Body of pancreas (tissue), 4 donors: ENCODE results near the gene ZFP3. TPM values are rescaled to one million over a fixed set of nuclear protein-coding genes. Genes with fewer than 3 reads are reported as not detected.
A peak's percentile ranks its signal among the peaks of the same experiment; 100 is the strongest.
"Not testable (repeated sequence)": the region's sequence is repeated elsewhere in the genome, so short reads cannot be mapped to it uniquely, and the experiment has no call there.

Experiments used
- ATAC-seq: fragments of 150-250 bp; one replicate; pipeline ENCODE4 v1.9.1; 2016
- DNase-seq, 4 donors: peaks; one replicate each; pipeline ENCODE4 v3.0.0-alpha.2; 2019
- H3K27ac ChIP-seq, 4 donors: fragments of 200-600 bp; sonication (generic); 1 replicate in 3 of 4; 2 replicates in 1 of 4; pipeline versions ENCODE4 v1.5.1 to v1.6.1; 2016 to 2019; ENCODE audit warnings: mild to moderate bottlenecking in 1 of 4, mixed read lengths in 1 of 4, moderate library complexity in 1 of 4
- H3K27me3 ChIP-seq, 2 donors: fragments of 200-600 bp; sonication (generic); one replicate each; pipeline ENCODE4 v1.6.0; 2016; ENCODE audit warnings: mild to moderate bottlenecking in 1 of 2
- H3K36me3 ChIP-seq, 2 donors: fragments of 200-600 bp; sonication (generic); replicated peaks in 1 of 2; 2 replicates each; pipeline ENCODE4 v1.5.1; 2016; ENCODE audit warnings: low read depth in 2 of 2; ENCODE audit not compliant: insufficient read depth in 1 of 2
- H3K4me1 ChIP-seq: fragments of 200-600 bp; sonication (generic); one replicate; pipeline ENCODE4 v1.6.0; 2016
- H3K4me3 ChIP-seq, 2 donors: fragments of 200-600 bp; sonication (generic); 1 replicate in 1 of 2; 2 replicates in 1 of 2; pipeline ENCODE4 v1.5.1; 2016 to 2019
- H3K9me3 ChIP-seq, 3 donors: fragments of 200-600 bp; sonication (generic); 1 replicate in 2 of 3; 2 replicates in 1 of 3; pipeline ENCODE4 v1.5.1; 2016
- CTCF ChIP-seq, 7 experiments: fragments of 450-650 bp in 4 of 7; fragments of 200-600 bp in 3 of 7; sonication (generic) in 3 of 7; IDR thresholded peaks; one replicate each; pipeline ENCODE4 v1.5.1; 2016 to 2019; ENCODE audit warnings: antibody characterized with exemption in 7 of 7
- POLR2A ChIP-seq, 3 donors: fragments of 450-650 bp; IDR thresholded peaks; one replicate each; pipeline ENCODE4 v1.6.1; 2016; ENCODE audit warnings: antibody characterized with exemption in 3 of 3, mild to moderate bottlenecking in 2 of 3
- WGBS, 2 donors: methylation state at CpG; one replicate each; pipeline ENCODE4 v1.1.5; 2017; 5-methylcytosine and 5-hydroxymethylcytosine counted together
- intact Hi-C: fragments of 100-400 bp; cut with DNase I; formaldehyde crosslinking; loops from one replicate; pipeline ENCODE4 v1.15.1; 2023
- total RNA-seq, 2 donors: library from RNA; depleted of rRNA; stranded (reverse); fragments of >200 nt; gene quantifications; one replicate each; pipeline ENCODE4 v1.1.0, GENCODE V29; 2016

ZFP3 gene
- 1 to 10 TPM; 5.3 to 5.4 TPM for total RNA-seq

DNA sequence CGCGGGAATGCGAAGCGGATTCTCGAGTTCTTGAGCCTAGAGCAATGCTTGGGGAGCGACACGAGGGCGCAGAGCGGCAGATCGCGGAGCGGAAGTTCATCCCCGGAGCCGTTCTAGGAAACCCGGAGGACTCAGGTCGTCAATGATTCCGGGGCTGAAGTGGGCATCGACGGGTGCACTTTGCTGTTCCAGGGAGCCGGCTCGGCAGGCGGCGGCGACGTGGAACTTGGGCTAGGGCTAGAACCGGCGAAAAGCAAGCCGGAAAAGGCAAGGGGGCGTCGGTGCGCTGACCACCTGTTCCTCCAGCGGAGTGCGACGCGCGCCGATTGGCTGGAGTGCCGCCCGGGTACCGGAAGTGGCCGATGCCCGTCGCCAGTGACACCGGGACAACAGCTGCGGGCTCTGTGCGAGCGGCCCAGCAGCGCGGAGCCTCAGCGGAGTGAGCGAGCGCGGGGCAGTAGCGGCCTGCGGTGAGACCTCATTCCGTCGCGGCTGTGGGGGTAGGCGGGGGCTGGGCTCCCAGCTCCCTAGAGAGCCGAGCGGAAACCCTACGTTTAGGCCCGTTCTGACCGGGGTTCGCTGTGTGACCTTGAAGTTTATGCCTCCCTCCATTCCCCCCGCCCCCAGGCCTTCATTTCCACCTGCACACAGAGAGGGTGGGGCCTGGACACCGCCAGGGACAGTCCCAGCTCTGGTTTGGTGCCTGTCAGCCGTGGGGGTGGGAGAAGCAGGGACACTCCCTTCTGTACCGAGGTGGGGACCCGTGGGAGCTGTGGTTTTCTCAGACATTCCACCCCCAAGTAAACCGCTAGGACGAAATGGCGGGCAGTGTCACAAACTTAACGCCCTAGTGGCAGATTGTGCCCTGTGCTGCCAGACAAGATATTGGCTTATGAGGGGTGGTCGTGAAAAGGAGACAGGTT, at the start of gene ZFP3:
Gene ZFP3 (plus strand): TSS at position 362 of the 923 bp plus-strand sequence. CDS start 13,038 bp downstream, outside the sequence.
- no peaks in the 10 kb centered on the region for H3K27me3 ChIP-seq
- no peaks in the 10 kb centered on the region for H3K36me3 ChIP-seq
- peak within 1 kb of the TSS; percentile 39 to 78 (median 70) for H3K27ac ChIP-seq
- WGBS, 2 donors, result 0 to 1% methylated on average over 34 to 73 of the region's 75 CpGs
- ATAC-seq, result peak; percentile 99
- peak within 1 kb of the TSS; percentile 39 to 75 for H3K4me3 ChIP-seq
- TF ChIP-seq CTCF (IDR thresholded peaks at IDR 0.05) (peak in 1 of 7 experiments; percentile 18), POLR2A (IDR thresholded peaks at IDR 0.05) (peak; percentile 30 to 75 (median 75))
- intact Hi-C loops, result no loop called here
- peaks cover 23% of the 10 kb centered on the region for H3K4me1 ChIP-seq
- peak; percentile 85 to 90 (median 86) for DNase-seq
- H3K9me3 ChIP-seq, result no peaks in the 10 kb centered on the region

DNA sequence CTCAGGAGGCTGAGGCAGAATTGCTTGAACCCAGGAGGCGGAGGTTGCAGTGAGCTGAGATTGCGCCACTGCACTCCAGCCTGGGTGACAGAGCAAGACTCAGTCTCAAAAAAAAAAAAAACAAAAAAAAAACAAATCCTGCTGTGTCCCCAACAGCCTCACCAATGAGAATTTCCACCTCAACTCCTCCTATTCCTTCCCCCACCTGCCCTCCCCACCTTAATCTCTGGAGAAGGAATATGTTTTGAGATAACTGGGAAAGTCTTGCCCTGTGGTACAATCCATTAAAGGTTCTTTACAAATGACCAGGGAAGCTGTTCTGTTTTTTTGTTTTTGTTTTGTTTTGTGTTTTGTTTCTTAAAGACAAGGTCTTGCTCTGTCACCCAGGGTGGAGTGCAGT, 48.1 kb upstream of the ZFP3 start:
- 86 to 96% methylated on average over 2 of the region's 2 CpGs for WGBS, 2 donors
- intact Hi-C loops, DNase-seq: not testable (repeated sequence)

DNA sequence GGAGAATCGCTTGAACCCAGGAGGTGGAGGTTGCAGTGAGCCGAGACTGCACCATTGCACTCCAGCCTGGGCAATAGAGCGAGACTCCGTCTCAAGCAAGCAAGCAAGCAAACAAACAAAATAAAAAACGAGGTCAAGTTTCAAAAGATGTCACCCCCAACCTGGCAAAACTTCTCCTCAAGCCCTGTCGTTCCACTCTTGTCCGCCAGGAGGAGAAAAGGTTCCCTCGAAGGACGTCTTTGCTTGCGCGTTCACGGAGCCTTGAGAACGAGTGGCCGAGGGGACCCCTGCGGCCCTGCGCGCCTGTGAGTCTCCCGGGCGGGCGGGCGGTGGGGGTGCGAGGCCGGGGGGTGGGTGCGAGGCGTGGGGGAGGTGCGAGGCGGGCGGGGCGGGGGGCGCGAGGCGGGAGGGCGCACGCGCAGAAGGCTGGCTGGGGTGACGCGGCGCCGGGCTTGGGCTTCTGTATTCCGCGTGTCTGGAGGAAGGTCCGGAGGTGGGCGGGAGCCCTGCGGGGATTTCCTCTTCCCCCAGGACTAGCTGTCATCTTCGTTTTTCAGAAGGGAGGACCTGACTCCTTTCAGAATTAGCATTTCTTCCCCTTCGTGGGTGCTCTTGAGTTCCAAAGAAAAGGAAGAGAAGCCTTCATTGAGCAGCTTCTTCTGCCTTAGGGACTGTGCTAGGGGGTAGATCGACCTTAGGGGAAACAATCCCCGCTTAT, 46.7 kb upstream of the ZFP3 start:
- peak; percentile 77 to 82 (median 80) for DNase-seq
- peak; percentile 65 to 86 (median 76) for TF ChIP-seq CTCF (IDR thresholded peaks at IDR 0.05)
- no peak for TF ChIP-seq POLR2A (IDR thresholded peaks at IDR 0.05)
- Histone ChIP-seq H3K4me3 (peak overlapping the region in 1 of 2 donors; percentile 2), H3K4me1 (peaks cover 8% of the 10 kb centered on the region), H3K27me3 (no peaks in the 10 kb centered on the region), H3K36me3 (no peaks in the 10 kb centered on the region), H3K9me3 (no peaks in the 10 kb centered on the region), H3K27ac (peak overlapping the region in 2 of 4 donors; percentile 31 to 35)
- intact Hi-C loops, result no loop called here
- ATAC-seq, result peak; percentile 78
- 2 to 13% methylated on average over 11 to 41 of the region's 48 CpGs for WGBS, 2 donors

More for the DNA sequence above, 48.1 kb upstream of the ZFP3 start:
- H3K4me1 ChIP-seq, H3K27me3 ChIP-seq, H3K36me3 ChIP-seq, ATAC-seq, H3K9me3 ChIP-seq, H3K4me3 ChIP-seq, H3K27ac ChIP-seq: not testable (repeated sequence)

DNA sequence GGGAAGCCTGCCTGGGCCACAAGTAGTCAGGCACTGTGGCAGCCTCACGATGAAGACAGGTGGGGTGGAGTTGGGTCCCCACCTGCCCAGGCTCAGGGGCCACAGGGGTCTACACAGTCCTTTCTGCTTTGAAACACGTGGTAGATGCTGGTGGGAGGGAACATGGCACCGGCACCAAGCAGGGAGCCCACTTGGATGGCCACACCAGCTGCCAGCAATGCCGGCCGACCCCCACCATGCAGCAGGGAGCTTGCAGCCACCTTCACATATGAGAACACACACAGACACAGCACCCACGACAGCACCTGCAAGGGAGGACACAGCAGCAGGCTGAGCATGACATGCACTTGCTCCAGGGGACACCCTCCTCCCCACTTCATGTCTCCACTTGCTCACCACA, 45.4 kb upstream of the ZFP3 start:
- no peak overlapping the region for H3K27ac ChIP-seq
- ATAC-seq, result no peak
- H3K9me3 ChIP-seq, result no peaks in the 10 kb centered on the region
- TF ChIP-seq POLR2A (IDR thresholded peaks at IDR 0.05) (no peak), CTCF (IDR thresholded peaks at IDR 0.05) (no peak)
- no peak overlapping the region for H3K4me3 ChIP-seq
- intact Hi-C loops, result no loop called here
- WGBS, 2 donors, result 90 to 100% methylated on average over 1 to 6 of the region's 6 CpGs
- H3K4me1 ChIP-seq, result peaks cover 8% of the 10 kb centered on the region
- no peak for DNase-seq
- no peaks in the 10 kb centered on the region for H3K27me3 ChIP-seq
- no peaks in the 10 kb centered on the region for H3K36me3 ChIP-seq

DNA sequence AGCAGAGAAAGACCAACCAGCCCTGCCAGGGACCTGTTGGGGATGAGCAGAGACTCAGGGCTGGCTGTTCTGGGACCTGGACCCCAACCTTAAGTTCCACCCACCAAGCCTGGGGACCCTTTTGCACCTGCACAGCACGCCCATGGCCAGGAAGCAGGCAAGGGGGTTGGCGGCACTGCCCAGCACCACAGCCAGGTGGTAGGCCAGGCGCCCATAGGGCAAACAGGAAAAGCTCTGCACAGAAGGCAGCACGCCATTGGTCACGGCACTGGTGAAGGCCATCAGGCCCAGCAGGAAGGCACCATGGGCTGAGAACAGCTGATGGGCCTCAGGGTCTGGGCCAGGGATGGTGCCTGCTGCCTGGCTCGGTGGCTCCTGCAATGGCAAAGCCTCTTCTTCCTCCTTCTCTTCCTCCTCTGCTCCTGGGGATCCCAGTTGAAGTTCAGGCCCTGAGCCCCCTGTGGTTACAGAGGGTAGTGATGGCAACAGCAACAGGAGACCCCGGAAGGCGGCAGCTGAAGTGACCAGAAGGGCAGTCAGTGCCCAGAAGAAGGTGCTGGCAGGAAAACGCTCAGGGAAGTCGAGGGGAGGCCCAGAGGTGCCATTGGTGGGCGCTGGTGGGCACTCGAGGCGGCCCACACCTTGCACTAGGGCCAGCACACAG, 44.8 kb upstream of the ZFP3 start:
- H3K9me3 ChIP-seq, result no peaks in the 10 kb centered on the region
- H3K4me3 ChIP-seq, result no peak overlapping the region
- no peaks in the 10 kb centered on the region for H3K27me3 ChIP-seq
- DNase-seq (no peak), ATAC-seq (no peak)
- H3K4me1 ChIP-seq, result peaks cover 8% of the 10 kb centered on the region
- H3K27ac ChIP-seq, result no peak overlapping the region
- WGBS, 2 donors, result 77 to 81% methylated on average over 10 to 12 of the region's 13 CpGs
- intact Hi-C loops, result no loop called here
- H3K36me3 ChIP-seq, result no peaks in the 10 kb centered on the region
- TF ChIP-seq POLR2A (IDR thresholded peaks at IDR 0.05) (no peak), CTCF (IDR thresholded peaks at IDR 0.05) (no peak)
